Gastrocnemius medialis (tissue), 4 donors: ENCODE results near the gene EML5.

Source experiments
- POLR2A ChIP-seq, 2 donors: fragments of 450-650 bp; IDR thresholded peaks; one replicate each; pipeline ENCODE4 v1.6.1; 2017; ENCODE audit warnings: antibody characterized with exemption in 2 of 2, mild to moderate bottlenecking in 2 of 2, moderate library complexity in 2 of 2
- TF ChIP-seq, protein P1 (sequence below), 5 experiments: fragments of 450-650 bp in 3 of 5; fragments of 200-600 bp in 2 of 5; sonication (generic) in 2 of 5; IDR thresholded peaks in 4 of 5; conservative IDR thresholded peaks in 1 of 5; 1 replicate in 4 of 5; 2 replicates in 1 of 5; pipeline ENCODE4 v1.5.1; 2016 to 2019; ENCODE audit warnings: antibody characterized with exemption in 5 of 5, mild to moderate bottlenecking in 3 of 5, moderate library complexity in 3 of 5

DNA sequence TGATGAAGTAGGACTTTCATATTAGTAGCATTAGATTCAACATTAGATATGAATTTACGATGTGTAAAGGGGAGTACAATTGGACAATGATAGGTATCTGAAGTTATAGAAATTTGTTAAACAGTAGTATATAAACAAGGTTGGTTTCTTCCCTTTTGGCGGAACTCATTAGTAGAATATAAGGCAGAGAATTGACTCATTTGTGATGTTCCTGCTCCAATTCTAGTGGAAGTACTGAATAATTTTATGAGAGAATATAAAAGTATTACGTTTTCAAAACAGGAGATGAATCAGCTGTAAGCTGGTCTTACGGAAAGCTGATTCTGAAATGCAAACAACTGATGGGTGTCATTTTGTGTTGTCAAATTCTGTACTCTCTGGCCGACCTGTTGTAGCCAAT is 216.5 kb downstream of the EML5 start:
- TF ChIP-seq, protein P1, sequence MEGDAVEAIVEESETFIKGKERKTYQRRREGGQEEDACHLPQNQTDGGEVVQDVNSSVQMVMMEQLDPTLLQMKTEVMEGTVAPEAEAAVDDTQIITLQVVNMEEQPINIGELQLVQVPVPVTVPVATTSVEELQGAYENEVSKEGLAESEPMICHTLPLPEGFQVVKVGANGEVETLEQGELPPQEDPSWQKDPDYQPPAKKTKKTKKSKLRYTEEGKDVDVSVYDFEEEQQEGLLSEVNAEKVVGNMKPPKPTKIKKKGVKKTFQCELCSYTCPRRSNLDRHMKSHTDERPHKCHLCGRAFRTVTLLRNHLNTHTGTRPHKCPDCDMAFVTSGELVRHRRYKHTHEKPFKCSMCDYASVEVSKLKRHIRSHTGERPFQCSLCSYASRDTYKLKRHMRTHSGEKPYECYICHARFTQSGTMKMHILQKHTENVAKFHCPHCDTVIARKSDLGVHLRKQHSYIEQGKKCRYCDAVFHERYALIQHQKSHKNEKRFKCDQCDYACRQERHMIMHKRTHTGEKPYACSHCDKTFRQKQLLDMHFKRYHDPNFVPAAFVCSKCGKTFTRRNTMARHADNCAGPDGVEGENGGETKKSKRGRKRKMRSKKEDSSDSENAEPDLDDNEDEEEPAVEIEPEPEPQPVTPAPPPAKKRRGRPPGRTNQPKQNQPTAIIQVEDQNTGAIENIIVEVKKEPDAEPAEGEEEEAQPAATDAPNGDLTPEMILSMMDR (IDR thresholded peaks at IDR 0.05 in 4 of 5, conservative IDR thresholded peaks at IDR 0.05 in 1 of 5) = no peak
- TF ChIP-seq POLR2A (IDR thresholded peaks at IDR 0.05) = no peak
